K562 (cell line): ENCODE measurements around the gene PATL2. TPM values are rescaled to one million over a fixed set of nuclear protein-coding genes. Genes with fewer than 3 reads are reported as not detected.
A peak's percentile ranks its signal among the peaks of the same experiment; 100 is the strongest.

Experiments used
- CEBPB ChIP-seq: fragments of 450-650 bp; IDR thresholded peaks from 2 replicates; pipeline ENCODE4 v1.6.1; 2016; ENCODE audit warnings: missing genetic modification characterization, missing compliant biosample characterization
- DNMT1 ChIP-seq: fragments of 450-650 bp; IDR thresholded peaks from 2 replicates; pipeline ENCODE4 v1.6.1; 2016; ENCODE audit warnings: antibody characterized with exemption, mild to moderate bottlenecking
- DPF2 ChIP-seq: fragments of 450-650 bp; IDR thresholded peaks from 2 replicates; pipeline ENCODE4 v1.6.1; 2016
- ETV1 ChIP-seq: fragments of 450-650 bp; conservative IDR thresholded peaks from 2 replicates; pipeline ENCODE4 v1.6.1; 2016; ENCODE audit warnings: missing genetic modification characterization, control low read depth, low read depth, missing compliant biosample characterization
- GMEB1 ChIP-seq: fragments of 250-450 bp; sonication (Bioruptor Pico); IDR thresholded peaks from 2 replicates; pipeline ENCODE4 v1.4.0; 2020; ENCODE audit warnings: mild to moderate bottlenecking
- IFI16 ChIP-seq: fragments of 250-450 bp; sonication (Bioruptor Pico); IDR thresholded peaks from 2 replicates; pipeline ENCODE4 v2.1.2; 2022; ENCODE audit warnings: mild to moderate bottlenecking, inconsistent platforms
- MAZ ChIP-seq, 2 experiments: fragments of 450-650 bp in 1 of 2; sonication (generic) in 1 of 2; formaldehyde crosslinking; IDR thresholded peaks in 1 of 2; conservative IDR thresholded peaks in 1 of 2; 2 replicates each; pipeline versions ENCODE4 v1.4.0 to v1.5.0; 2020; ENCODE audit warnings: mild to moderate bottlenecking in 1 of 2, missing genetic modification reagents in 1 of 2
- MEF2D ChIP-seq: conservative IDR thresholded peaks from 2 replicates; pipeline ENCODE4 v1.6.1; 2016; ENCODE audit warnings: low read depth, missing genetic modification characterization, missing compliant biosample characterization
- MTA1 ChIP-seq: fragments of 450-650 bp; IDR thresholded peaks from 2 replicates; pipeline ENCODE4 v1.6.1; 2017; ENCODE audit warnings: borderline replicate concordance
- MXI1 ChIP-seq: IDR thresholded peaks from 2 replicates; pipeline ENCODE4 v1.6.1; 2011; ENCODE audit warnings: low read depth, mild to moderate bottlenecking, improper control_type of control experiment, low read length
- NCOA4 ChIP-seq: fragments of 450-650 bp; IDR thresholded peaks from 2 replicates; pipeline ENCODE4 v1.6.1; 2018; ENCODE audit warnings: mild to moderate bottlenecking; ENCODE audit not compliant: partially characterized antibody
- NKRF ChIP-seq: fragments of 450-650 bp; IDR thresholded peaks from 2 replicates; pipeline ENCODE4 v1.6.1; 2016; ENCODE audit warnings: borderline replicate concordance
- NR2C2 ChIP-seq, 2 experiments: fragments of 200-800 bp in 1 of 2; sonication (Bioruptor generic) in 1 of 2; sonication (generic) in 1 of 2; formaldehyde crosslinking in 1 of 2; IDR thresholded peaks; 2 replicates each; pipeline versions ENCODE4 v1.6.1 to v1.8.0; 2016 to 2022; ENCODE audit warnings: mild to moderate bottlenecking in 1 of 2, missing compliant biosample characterization in 1 of 2, missing genetic modification characterization in 1 of 2, missing genetic modification reagents in 1 of 2
- RBM22 ChIP-seq: fragments of 200-400 bp; formaldehyde crosslinking; IDR thresholded peaks from 2 replicates; pipeline ENCODE4 v1.6.1; 2018; ENCODE audit warnings: low read length, low read depth; ENCODE audit not compliant: poor library complexity, severe bottlenecking
- RFX5 ChIP-seq: IDR thresholded peaks from 2 replicates; pipeline ENCODE4 v1.6.1; 2011; ENCODE audit warnings: low read depth, mild to moderate bottlenecking, improper control_type of control experiment, low read length
- TAF1 ChIP-seq: IDR thresholded peaks from 2 replicates; pipeline ENCODE4 v1.6.1; 2011; ENCODE audit warnings: mild to moderate bottlenecking, low read length, moderate library complexity; ENCODE audit not compliant: insufficient read depth, control insufficient read depth, severe bottlenecking; ENCODE audit errors: extremely low read depth
- THAP12 ChIP-seq: fragments of 250-450 bp; sonication (Bioruptor Pico); IDR thresholded peaks from 2 replicates; pipeline ENCODE4 v1.9.0; 2021; ENCODE audit warnings: mild to moderate bottlenecking, inconsistent platforms
- YBX1 ChIP-seq: fragments of 450-650 bp; IDR thresholded peaks from 2 replicates; pipeline ENCODE4 v1.7.1; 2016; ENCODE audit warnings: mild to moderate bottlenecking
- ZBTB49 ChIP-seq: sonication (generic); formaldehyde crosslinking; IDR thresholded peaks from 2 replicates; pipeline ENCODE4 v1.8.0; 2022; ENCODE audit warnings: missing genetic modification reagents, mild to moderate bottlenecking, borderline replicate concordance
- ZNF239 ChIP-seq: fragments of 250-450 bp; sonication (Bioruptor Pico); IDR thresholded peaks from 2 replicates; pipeline ENCODE4 v1.4.0; 2020; ENCODE audit warnings: mild to moderate bottlenecking
- polyA plus RNA-seq, 8 experiments: library from polyadenylated mRNA; depleted of rRNA in 4 of 8; stranded (reverse) in 5 of 8; unstranded in 3 of 8; fragments of >200 nt; fragmentation: Nextera tagmentation in 2 of 8; fragmentation: Illumina TruSeq in 1 of 8; extraction: Ambion mirVana in 2 of 8; extraction: Trizol in 1 of 8; gene quantifications; 2 replicates each; pipeline versions ENCODE4 v1.2.1 to v1.2.3, GENCODE V29; 2011 to 2014; ENCODE audit warnings: inconsistent platforms in 1 of 8, missing spikeins in 1 of 8
- total RNA-seq, 7 experiments: library from RNA; depleted of rRNA in 6 of 7; stranded (reverse); fragments of >200 nt in 6 of 7; fragmentation: Illumina TruSeq in 2 of 7; extraction: Trizol in 2 of 7; gene quantifications; 2 replicates each; pipeline versions ENCODE4 v1.2.1 to v1.2.3, GENCODE V29; 2011 to 2021; ENCODE audit warnings: low replicate concordance in 1 of 7

The PATL2 gene
- total and polyA plus RNA-seq, 9 of the 15 experiments (the other 6 are each of a cell fraction or from before 2014, with no cell fraction given): 0.42 to 1.1 (median 0.86) TPM

GRCh38 chr15:44735482-44736180, 24.5 kb upstream of the PATL2 start (continued):
- TF ChIP-seq NKRF (no peak), TAF1 (no peak), NR2C2 (CRISPR knock-in tag; IDR thresholded peaks at IDR 0.05) (no peak), NR2C2 (tag; IDR thresholded peaks at IDR 0.05) (peak; percentile 65), RFX5 (no peak), NCOA4 (no peak), YBX1 (no peak), GMEB1 (CRISPR knock-in tag) (no peak), ZBTB49 (CRISPR knock-in tag) (no peak), MEF2D (no peak), RBM22 (no peak), MAZ (CRISPR knock-in tag; conservative IDR thresholded peaks at IDR 0.05 in 1 of 2, IDR thresholded peaks at IDR 0.05 in 1 of 2) (peak in 1 of 2 experiments; percentile 27; a peak in 1 of 4 replicates), THAP12 (CRISPR knock-in tag) (no peak), ZNF239 (no peak), DPF2 (peak; percentile 74), DNMT1 (no peak), IFI16 (no peak), ETV1 (no peak; the same call in 1 of the 2 replicates), MTA1 (no peak; the same call in 1 of the 2 replicates), CEBPB (tag) (peak; percentile 83), MXI1 (no peak)
